Kidney (tissue), 14 donors: Measurements from ENCODE around the gene MYCN. TPM values are rescaled to one million over a fixed set of nuclear protein-coding genes. Genes with fewer than 3 reads are reported as not detected.
A peak's percentile ranks its signal among the peaks of the same experiment; 100 is the strongest.

Experiments used
- DNase-seq, 5 donors: peaks; one replicate each; pipeline ENCODE4 v3.0.0-alpha.2; 2013 to 2020
- FAIRE-seq: peaks from 2 replicates; lab custom pipeline; 2012; peaks lifted over from hg19 to GRCh38; lab: Jason Lieb, UNC
- H3K27ac ChIP-seq, 2 donors: one replicate each; pipeline ENCODE4 v1.7.0; 2013; ENCODE audit warnings: low read depth in 2 of 2, low read length in 2 of 2, inconsistent platforms in 1 of 2
- H3K27me3 ChIP-seq: one replicate; pipeline ENCODE4 v1.7.1; 2013; ENCODE audit warnings: low read length, inconsistent platforms; ENCODE audit not compliant: control insufficient read depth, insufficient read depth
- H3K36me3 ChIP-seq, 3 donors: one replicate each; pipeline versions ENCODE4 v1.7.0 to v1.7.1; 2013; ENCODE audit warnings: low read length in 3 of 3, control low read depth in 1 of 3, inconsistent platforms in 1 of 3; ENCODE audit not compliant: insufficient read depth in 3 of 3, control insufficient read depth in 2 of 3
- H3K4me1 ChIP-seq, 3 donors: one replicate each; pipeline versions ENCODE4 v1.7.0 to v1.7.1; 2013; ENCODE audit warnings: low read length in 3 of 3, inconsistent platforms in 1 of 3, low read depth in 1 of 3; ENCODE audit not compliant: control insufficient read depth in 2 of 3, insufficient read depth in 2 of 3
- H3K4me3 ChIP-seq, 3 donors: one replicate each; pipeline versions ENCODE4 v1.7.0 to v1.8.1; 2013; ENCODE audit warnings: low read length in 3 of 3, control low read depth in 1 of 3, inconsistent platforms in 1 of 3
- H3K9ac ChIP-seq, 3 donors: one replicate each; pipeline versions ENCODE4 v1.7.0 to v1.7.1; 2013; ENCODE audit warnings: low read length in 3 of 3, control low read depth in 1 of 3, inconsistent platforms in 1 of 3
- H3K9me3 ChIP-seq, 3 donors: one replicate each; pipeline versions ENCODE4 v1.7.0 to v1.7.1; 2013; ENCODE audit warnings: low read length in 3 of 3, control low read depth in 1 of 3, inconsistent platforms in 1 of 3; ENCODE audit not compliant: control insufficient read depth in 2 of 3, insufficient read depth in 1 of 3
- CTCF ChIP-seq: IDR thresholded peaks from 3 replicates; pipeline ENCODE4 v1.5.1; 2012; ENCODE audit warnings: mild to moderate bottlenecking, moderate library complexity, borderline replicate concordance; ENCODE audit not compliant: insufficient read depth; ENCODE audit errors: extremely low read depth
- intact Hi-C: fragments of 100-400 bp; cut with DNase I; formaldehyde crosslinking; loops from one replicate; pipeline ENCODE4 v1.11.1; 2022
- polyA plus RNA-seq: library from polyadenylated mRNA; stranded (reverse); fragments of 350-450 nt; fragmentation: Illumina TruSeq; extraction: RNeasy Lipid Tissue Mini Kit (QIAGEN cat#74804); gene quantifications from one replicate; pipeline ENCODE4 v1.2.3, GENCODE V29; 2014; ENCODE audit warnings: low read depth, low replicate concordance; ENCODE audit not compliant: insufficient read depth
- total RNA-seq: library from RNA; stranded (reverse); fragmentation: NEBNext Ultra II Directional; extraction: Animal tissue kit (Norgen Biotek cat#: 25700); gene quantifications from one replicate; pipeline ENCODE4 v1.2.1, GENCODE V29; 2021
- donor health status: control.
- donor health status: control.
- donor health status: control.
- donor health status: control.
- donor health status: control.
- donor health status: DM: yes; HTN: yes; CAD: no.
- donor health status: Normal renal cell carcinoma (clear cell type).

MYCN gene
- total and polyA plus RNA-seq, 2 donors from 2014 or later = 1.7 to 2.2 TPM

GRCh38 chr2:15985531-15985930, 45.2 kb downstream of the MYCN start:
- intact Hi-C loops = no loop called here
- Histone ChIP-seq H3K36me3 (no peaks in the 10 kb centered on the region), H3K4me1 (peaks cover 0 to 5% (median 0%) of the 10 kb centered on the region in 3 donors), H3K9me3 (peaks cover 0 to 3% (median 0%) of the 10 kb centered on the region in 3 donors), H3K27me3 (no peaks in the 10 kb centered on the region), H3K9ac (no peak overlapping the region), H3K4me3 (no peak overlapping the region), H3K27ac (no peak overlapping the region)
- TF ChIP-seq CTCF = no peak
- DNase-seq = no peak
- no peak for FAIRE-seq

GRCh38 chr2:15986068-15986560, 45.8 kb downstream of the MYCN start:
- H3K4me1 ChIP-seq = peaks cover 0 to 5% (median 0%) of the 10 kb centered on the region in 3 donors
- TF ChIP-seq CTCF = no peak
- H3K36me3 ChIP-seq = no peaks in the 10 kb centered on the region
- peaks cover 0 to 3% (median 0%) of the 10 kb centered on the region in 3 donors for H3K9me3 ChIP-seq
- peak in 4 of 5 donors; percentile 34 to 68 (median 50) for DNase-seq
- FAIRE-seq = no peak
- no peak overlapping the region for H3K9ac ChIP-seq
- H3K4me3 ChIP-seq = no peak overlapping the region
- H3K27ac ChIP-seq = no peak overlapping the region
- H3K27me3 ChIP-seq = no peaks in the 10 kb centered on the region
- intact Hi-C loops = no loop called here

- Histone ChIP-seq H3K9me3 (peaks cover 0 to 3% (median 0%) of the 10 kb centered on the region in 3 donors), H3K4me1 (peaks cover 0 to 5% (median 0%) of the 10 kb centered on the region in 3 donors), H3K27me3 (no peaks in the 10 kb centered on the region), H3K36me3 (no peaks in the 10 kb centered on the region), H3K9ac (no peak overlapping the region), H3K4me3 (no peak overlapping the region), H3K27ac (no peak overlapping the region)
- intact Hi-C loops = no loop called here
- no peak for DNase-seq
- no peak for TF ChIP-seq CTCF
- no peak for FAIRE-seq
Measured at GRCh38 chr2:15986644-15987043, 46.3 kb downstream of the MYCN start.

GRCh38 chr2:15988733-15989132, 48.4 kb downstream of the MYCN start:
- H3K9ac ChIP-seq = no peak overlapping the region
- DNase-seq (no peak), FAIRE-seq (no peak)
- no peaks in the 10 kb centered on the region for H3K36me3 ChIP-seq
- H3K4me3 ChIP-seq = no peak overlapping the region
- H3K27ac ChIP-seq = no peak overlapping the region
- intact Hi-C loops = no loop called here
- no peak for TF ChIP-seq CTCF
- H3K27me3 ChIP-seq = no peaks in the 10 kb centered on the region
- H3K9me3 ChIP-seq = peaks cover 0 to 3% (median 0%) of the 10 kb centered on the region in 3 donors
- peaks cover 0 to 5% (median 0%) of the 10 kb centered on the region in 3 donors for H3K4me1 ChIP-seq
